Astrocyte (in vitro differentiated cells and primary cell): ENCODE results near the gene ZNF784. TPM values are rescaled to one million over a fixed set of nuclear protein-coding genes. Genes with fewer than 3 reads are reported as not detected.

Experiments
- DNase-seq: peaks from one replicate; pipeline ENCODE4 v3.0.0-alpha.2; 2010; ENCODE audit warnings: low read depth
- FAIRE-seq: peaks from 2 replicates; lab custom pipeline; 2011; peaks lifted over from hg19 to GRCh38; lab: Jason Lieb, UNC
- H2AFZ ChIP-seq: 2 replicates; pipeline ENCODE4 v1.6.0; 2012; ENCODE audit warnings: low read depth, low read length, inconsistent platforms
- H3K27ac ChIP-seq: 2 replicates; pipeline ENCODE4 v1.5.1; 2011; ENCODE audit warnings: low read depth, low read length, inconsistent platforms
- H3K27me3 ChIP-seq: 2 replicates; pipeline ENCODE4 v1.6.0; 2011; ENCODE audit warnings: low read length, inconsistent platforms; ENCODE audit not compliant: insufficient read depth
- H3K36me3 ChIP-seq: 2 replicates; pipeline ENCODE4 v1.5.1; 2011; ENCODE audit warnings: low read length, inconsistent platforms; ENCODE audit not compliant: insufficient read depth
- H3K4me1 ChIP-seq: 2 replicates; pipeline ENCODE4 v1.5.1; 2011; ENCODE audit warnings: low read length, inconsistent platforms; ENCODE audit not compliant: insufficient read depth
- H3K4me2 ChIP-seq: 2 replicates; pipeline ENCODE4 v1.6.0; 2012; ENCODE audit warnings: low read length, inconsistent platforms
- H3K4me3 ChIP-seq: 2 replicates; pipeline ENCODE4 v1.5.1; 2011; ENCODE audit warnings: low read depth, mild to moderate bottlenecking, low read length, inconsistent platforms; ENCODE audit not compliant: insufficient read depth
- H3K79me2 ChIP-seq: 2 replicates; pipeline ENCODE4 v1.6.0; 2012; ENCODE audit warnings: mild to moderate bottlenecking, low read length, inconsistent platforms; ENCODE audit not compliant: insufficient read depth
- H3K9ac ChIP-seq: 2 replicates; pipeline ENCODE4 v1.6.0; 2012; ENCODE audit warnings: mild to moderate bottlenecking, low read length, inconsistent platforms
- H3K9me3 ChIP-seq: 2 replicates; pipeline ENCODE4 v1.5.1; 2012; ENCODE audit warnings: low read depth, mild to moderate bottlenecking, low read length, inconsistent platforms; ENCODE audit not compliant: insufficient read depth
- H4K20me1 ChIP-seq: 2 replicates; pipeline ENCODE4 v1.6.0; 2012; ENCODE audit warnings: low read length, inconsistent platforms; ENCODE audit not compliant: insufficient read depth
- H3K27ac Mint-ChIP-seq: one replicate; pipeline ENCODE4 v1.8.0; 2021; ENCODE audit warnings: mild to moderate bottlenecking, mixed read lengths; ENCODE audit not compliant: unreplicated experiment
- H3K27me3 Mint-ChIP-seq: one replicate; pipeline ENCODE4 v1.8.0; 2021; ENCODE audit warnings: low read depth, mixed read lengths; ENCODE audit not compliant: unreplicated experiment
- H3K36me3 Mint-ChIP-seq: one replicate; pipeline ENCODE4 v1.8.0; 2021; ENCODE audit warnings: low read depth, mixed read lengths; ENCODE audit not compliant: unreplicated experiment
- H3K4me1 Mint-ChIP-seq: one replicate; pipeline ENCODE4 v1.8.0; 2021; ENCODE audit warnings: low read depth, mixed read lengths; ENCODE audit not compliant: unreplicated experiment
- H3K4me3 Mint-ChIP-seq: one replicate; pipeline ENCODE4 v1.8.0; 2021; ENCODE audit warnings: mild to moderate bottlenecking, moderate library complexity, mixed read lengths; ENCODE audit not compliant: unreplicated experiment
- H3K9me3 Mint-ChIP-seq: one replicate; pipeline ENCODE4 v1.8.0; 2021; ENCODE audit warnings: mild to moderate bottlenecking, mixed read lengths; ENCODE audit not compliant: unreplicated experiment
- EZH2 ChIP-seq: IDR thresholded peaks from 2 replicates; pipeline ENCODE4 v1.6.1; 2012; ENCODE audit warnings: mild to moderate bottlenecking, low read length, inconsistent platforms; ENCODE audit not compliant: insufficient read depth
- total RNA-seq: library from RNA; stranded (reverse); gene quantifications from 2 replicates; pipeline ENCODE4 v1.2.1, GENCODE V29; 2021
- TF ChIP-seq, protein P1 (sequence below): IDR thresholded peaks from 2 replicates; pipeline ENCODE4 v1.5.1; 2011; ENCODE audit warnings: low read depth, mild to moderate bottlenecking, inconsistent platforms, low read length, moderate library complexity; ENCODE audit not compliant: insufficient read depth

ZNF784 gene
- total RNA-seq, 1 donor from 2014 or later, result 5.3 TPM

- FAIRE-seq, result no peak
- peaks cover 3% of the 10 kb centered on the region for H3K9me3 Mint-ChIP-seq
- no peaks in the 10 kb centered on the region for H3K27me3 Mint-ChIP-seq
- Histone ChIP-seq H3K4me3 (no peak overlapping the region), H3K27ac (no peak overlapping the region), H3K36me3 (peaks cover 19% of the 10 kb centered on the region), H3K9ac (no peak overlapping the region), H3K27me3 (no peaks in the 10 kb centered on the region), H3K4me2 (no peak overlapping the region), H3K79me2 (no peaks in the 10 kb centered on the region), H4K20me1 (no peaks in the 10 kb centered on the region), H2AFZ (no peak overlapping the region), H3K9me3 (no peaks in the 10 kb centered on the region), H3K4me1 (no peaks in the 10 kb centered on the region)
- no peaks in the 10 kb centered on the region for H3K4me1 Mint-ChIP-seq
- H3K27ac Mint-ChIP-seq, result no peak overlapping the region
- no peak overlapping the region for H3K4me3 Mint-ChIP-seq
- H3K36me3 Mint-ChIP-seq, result peaks cover 21% of the 10 kb centered on the region
- DNase-seq, result no peak
- TF ChIP-seq EZH2, result no peak
- TF ChIP-seq, protein P1, sequence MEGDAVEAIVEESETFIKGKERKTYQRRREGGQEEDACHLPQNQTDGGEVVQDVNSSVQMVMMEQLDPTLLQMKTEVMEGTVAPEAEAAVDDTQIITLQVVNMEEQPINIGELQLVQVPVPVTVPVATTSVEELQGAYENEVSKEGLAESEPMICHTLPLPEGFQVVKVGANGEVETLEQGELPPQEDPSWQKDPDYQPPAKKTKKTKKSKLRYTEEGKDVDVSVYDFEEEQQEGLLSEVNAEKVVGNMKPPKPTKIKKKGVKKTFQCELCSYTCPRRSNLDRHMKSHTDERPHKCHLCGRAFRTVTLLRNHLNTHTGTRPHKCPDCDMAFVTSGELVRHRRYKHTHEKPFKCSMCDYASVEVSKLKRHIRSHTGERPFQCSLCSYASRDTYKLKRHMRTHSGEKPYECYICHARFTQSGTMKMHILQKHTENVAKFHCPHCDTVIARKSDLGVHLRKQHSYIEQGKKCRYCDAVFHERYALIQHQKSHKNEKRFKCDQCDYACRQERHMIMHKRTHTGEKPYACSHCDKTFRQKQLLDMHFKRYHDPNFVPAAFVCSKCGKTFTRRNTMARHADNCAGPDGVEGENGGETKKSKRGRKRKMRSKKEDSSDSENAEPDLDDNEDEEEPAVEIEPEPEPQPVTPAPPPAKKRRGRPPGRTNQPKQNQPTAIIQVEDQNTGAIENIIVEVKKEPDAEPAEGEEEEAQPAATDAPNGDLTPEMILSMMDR, result no peak
Observed at GRCh38 chr19:55592391-55593090, 31.8 kb downstream of the ZNF784 start.

DNA sequence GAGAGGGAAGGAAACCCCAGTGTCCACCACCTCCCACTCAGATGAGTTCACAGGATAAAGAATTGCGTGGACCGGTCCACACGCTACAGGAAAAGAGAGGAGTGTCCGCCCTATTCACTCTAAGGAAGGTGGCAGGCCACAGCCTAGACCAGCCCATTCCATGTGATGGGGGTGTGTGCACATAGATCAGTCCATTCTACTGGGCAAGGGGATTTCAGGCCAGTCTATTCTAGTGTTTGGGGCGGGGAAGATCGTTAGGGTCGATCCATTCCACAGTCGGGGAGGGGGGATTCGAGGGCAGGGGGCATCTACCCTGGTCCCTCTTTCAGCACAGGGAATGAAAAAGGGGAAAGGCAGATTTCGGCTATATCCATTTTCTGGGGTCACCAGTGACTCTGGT is 32.8 kb downstream of the ZNF784 start:
- TF ChIP-seq EZH2, result no peak
- TF ChIP-seq, protein P1, result no peak
- Histone ChIP-seq H3K9ac (no peak overlapping the region), H2AFZ (no peak overlapping the region), H3K4me2 (no peak overlapping the region), H4K20me1 (no peaks in the 10 kb centered on the region), H3K27ac (no peak overlapping the region), H3K4me3 (no peak overlapping the region), H3K36me3 (peaks cover 17% of the 10 kb centered on the region), H3K27me3 (no peaks in the 10 kb centered on the region), H3K79me2 (no peaks in the 10 kb centered on the region), H3K9me3 (no peaks in the 10 kb centered on the region), H3K4me1 (peaks cover 7% of the 10 kb centered on the region)
- Mint-ChIP-seq H3K4me1 (peaks cover 4% of the 10 kb centered on the region), H3K27ac (peak overlapping the region; percentile 5), H3K27me3 (no peaks in the 10 kb centered on the region), H3K36me3 (peaks cover 20% of the 10 kb centered on the region), H3K4me3 (no peak overlapping the region), H3K9me3 (peaks cover 3% of the 10 kb centered on the region)
- FAIRE-seq (no peak), DNase-seq (no peak)

DNA sequence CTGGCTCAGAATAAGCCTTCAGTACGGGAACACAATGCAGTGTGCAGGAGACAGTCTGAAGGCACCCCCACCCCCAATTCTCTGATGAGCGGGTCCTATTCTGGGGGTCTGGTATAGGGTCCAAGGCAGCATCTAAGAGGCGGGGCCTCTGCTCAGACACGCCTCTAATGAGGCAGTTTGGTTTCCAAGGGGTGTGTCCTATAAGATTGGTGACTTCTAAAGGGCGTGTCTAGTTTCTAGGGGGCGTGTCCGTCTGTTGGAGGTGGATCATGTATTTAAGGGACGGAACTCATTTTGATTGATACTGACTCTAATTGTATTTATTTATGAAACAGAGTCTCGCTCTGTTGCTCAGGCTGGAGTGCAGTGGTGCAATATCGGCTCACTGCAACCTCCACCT is 33.7 kb downstream of the ZNF784 start:
- no peak overlapping the region for H3K4me3 ChIP-seq
- no peak for FAIRE-seq
- no peak for DNase-seq

More for the DNA sequence above, 33.7 kb downstream of the ZNF784 start:
- H3K79me2 ChIP-seq, result no peaks in the 10 kb centered on the region
- no peak overlapping the region for H3K9ac ChIP-seq
- TF ChIP-seq, protein P1, result no peak
- TF ChIP-seq EZH2, result no peak
- H3K4me1 Mint-ChIP-seq, result peaks cover 10% of the 10 kb centered on the region
- H3K36me3 Mint-ChIP-seq, result peaks cover 11% of the 10 kb centered on the region
- H3K27ac ChIP-seq, result no peak overlapping the region
- H3K4me3 Mint-ChIP-seq, result no peak overlapping the region
- no peaks in the 10 kb centered on the region for H3K9me3 ChIP-seq
- H3K27me3 ChIP-seq, result no peaks in the 10 kb centered on the region
- H3K36me3 ChIP-seq, result peaks cover 10% of the 10 kb centered on the region
- H4K20me1 ChIP-seq, result no peaks in the 10 kb centered on the region
- H2AFZ ChIP-seq, result no peak overlapping the region
- H3K9me3 Mint-ChIP-seq, result peaks cover 3% of the 10 kb centered on the region
- peaks cover 12% of the 10 kb centered on the region for H3K4me1 ChIP-seq
- H3K27me3 Mint-ChIP-seq, result no peaks in the 10 kb centered on the region
- H3K4me2 ChIP-seq, result no peak overlapping the region
- H3K27ac Mint-ChIP-seq, result no peak overlapping the region
